ENCODE measurements around the gene SH3RF1.

The SH3RF1 gene

DNA sequence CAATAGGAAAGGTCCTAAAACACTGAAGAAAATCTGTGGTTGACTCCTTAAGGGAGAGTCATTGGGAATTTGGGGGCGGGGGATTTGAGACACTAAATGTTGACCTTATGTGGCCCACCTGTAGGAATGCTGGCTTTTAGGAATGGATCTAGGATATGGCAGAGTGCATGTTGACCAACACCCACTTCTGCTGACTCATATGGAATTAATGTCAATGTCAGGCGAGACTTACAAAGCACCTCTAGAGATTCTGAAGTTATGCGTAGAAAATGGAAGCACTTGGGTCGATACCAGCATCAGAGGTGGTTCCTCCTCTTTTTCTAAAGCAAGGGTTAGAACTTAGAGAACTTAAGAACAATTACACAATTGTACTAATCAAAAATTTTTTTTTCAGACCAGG lies 160.1 kb downstream of the SH3RF1 start:
- DNase-seq (ENCODE audit: extremely low read depth, low read depth): no peak
- TF ChIP-seq, protein P1, sequence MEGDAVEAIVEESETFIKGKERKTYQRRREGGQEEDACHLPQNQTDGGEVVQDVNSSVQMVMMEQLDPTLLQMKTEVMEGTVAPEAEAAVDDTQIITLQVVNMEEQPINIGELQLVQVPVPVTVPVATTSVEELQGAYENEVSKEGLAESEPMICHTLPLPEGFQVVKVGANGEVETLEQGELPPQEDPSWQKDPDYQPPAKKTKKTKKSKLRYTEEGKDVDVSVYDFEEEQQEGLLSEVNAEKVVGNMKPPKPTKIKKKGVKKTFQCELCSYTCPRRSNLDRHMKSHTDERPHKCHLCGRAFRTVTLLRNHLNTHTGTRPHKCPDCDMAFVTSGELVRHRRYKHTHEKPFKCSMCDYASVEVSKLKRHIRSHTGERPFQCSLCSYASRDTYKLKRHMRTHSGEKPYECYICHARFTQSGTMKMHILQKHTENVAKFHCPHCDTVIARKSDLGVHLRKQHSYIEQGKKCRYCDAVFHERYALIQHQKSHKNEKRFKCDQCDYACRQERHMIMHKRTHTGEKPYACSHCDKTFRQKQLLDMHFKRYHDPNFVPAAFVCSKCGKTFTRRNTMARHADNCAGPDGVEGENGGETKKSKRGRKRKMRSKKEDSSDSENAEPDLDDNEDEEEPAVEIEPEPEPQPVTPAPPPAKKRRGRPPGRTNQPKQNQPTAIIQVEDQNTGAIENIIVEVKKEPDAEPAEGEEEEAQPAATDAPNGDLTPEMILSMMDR (IDR thresholded peaks at IDR 0.05; ENCODE audit: low read depth, low read length): no peak

GRCh38 chr4:169109035-169109675 lies 161.6 kb downstream of the SH3RF1 start:
- no peak for DNase-seq (ENCODE audit: extremely low read depth, low read depth)
- TF ChIP-seq, protein P1 (IDR thresholded peaks at IDR 0.05; ENCODE audit: low read depth, low read length): no peak

DNA sequence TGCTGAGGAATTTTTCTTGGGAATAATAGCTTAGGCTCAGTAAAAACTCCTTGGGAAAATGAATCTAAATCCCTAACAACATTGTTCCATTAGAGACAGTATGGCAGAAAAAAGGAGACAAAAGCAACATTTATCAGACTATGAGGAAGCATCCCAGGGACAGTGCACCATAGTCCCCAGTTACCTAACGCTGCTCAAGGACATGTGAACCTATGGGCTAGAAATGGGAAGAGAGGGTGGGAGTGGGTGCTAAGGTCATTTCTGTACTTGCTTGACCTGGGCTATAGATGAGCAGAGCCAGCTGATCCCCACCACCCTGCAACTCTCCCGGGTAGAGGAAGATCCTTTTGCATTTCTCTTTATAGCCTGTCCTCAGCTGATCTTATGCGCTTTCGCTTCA lies 162.5 kb downstream of the SH3RF1 start:
- no peak for DNase-seq (ENCODE audit: extremely low read depth, low read depth)
- TF ChIP-seq, protein P1 (IDR thresholded peaks at IDR 0.05; ENCODE audit: low read depth, low read length): no peak

DNA sequence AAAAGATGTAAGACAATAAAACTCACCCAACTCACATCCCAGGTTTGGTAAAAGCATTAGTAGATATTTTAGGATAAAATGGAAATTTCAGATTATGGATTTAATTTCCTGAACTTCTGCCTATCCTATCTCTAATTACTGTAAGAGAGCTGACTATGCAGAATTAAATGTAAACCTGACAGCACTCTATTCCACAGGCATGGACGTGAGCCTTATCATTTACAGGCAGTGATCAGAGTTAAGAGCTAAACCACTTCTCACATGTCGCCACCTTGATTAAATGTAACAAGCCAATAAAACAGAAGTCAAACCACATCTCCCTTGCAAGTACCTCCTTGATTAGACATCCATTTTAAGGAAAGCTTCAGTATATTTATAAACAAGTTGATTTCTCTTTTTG lies 163.2 kb downstream of the SH3RF1 start:
- DNase-seq (ENCODE audit: extremely low read depth, low read depth): no peak
- TF ChIP-seq, protein P1 (IDR thresholded peaks at IDR 0.05; ENCODE audit: low read depth, low read length): no peak

DNA sequence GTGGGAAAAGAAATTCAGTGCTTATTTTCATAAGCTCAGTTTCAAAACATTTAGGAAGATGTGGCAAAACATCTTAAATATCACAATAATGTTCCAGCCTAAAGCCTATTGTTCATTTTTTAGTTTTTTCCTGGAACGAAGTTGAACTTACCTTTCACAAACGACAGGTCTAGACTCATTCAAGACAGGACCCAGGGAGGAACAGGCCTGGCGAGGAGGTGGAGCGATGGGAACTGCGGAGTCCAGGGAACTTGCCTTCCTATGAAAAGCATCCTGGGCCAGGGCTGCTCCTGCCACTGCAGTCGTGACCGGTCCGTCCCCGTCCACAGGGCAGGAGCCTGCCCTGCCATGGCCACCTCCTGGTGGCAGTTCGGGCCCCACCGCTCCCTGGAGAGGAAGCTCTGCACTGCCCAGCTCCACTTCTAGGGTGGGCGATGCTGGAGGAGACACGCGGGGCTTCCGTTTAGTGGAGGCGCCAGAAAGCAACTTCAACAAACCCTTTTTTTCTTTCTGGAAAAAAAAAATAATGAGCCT lies 164.0 kb downstream of the SH3RF1 start:
- TF ChIP-seq, protein P1 (IDR thresholded peaks at IDR 0.05; ENCODE audit: low read depth, low read length): no peak
- no peak for DNase-seq (ENCODE audit: extremely low read depth, low read depth)

GRCh38 chr4:169105620-169106019 lies 165.1 kb downstream of the SH3RF1 start:
- TF ChIP-seq, protein P1 (IDR thresholded peaks at IDR 0.05; ENCODE audit: low read depth, low read length): no peak
- no peak for DNase-seq (ENCODE audit: extremely low read depth, low read depth)

DNA sequence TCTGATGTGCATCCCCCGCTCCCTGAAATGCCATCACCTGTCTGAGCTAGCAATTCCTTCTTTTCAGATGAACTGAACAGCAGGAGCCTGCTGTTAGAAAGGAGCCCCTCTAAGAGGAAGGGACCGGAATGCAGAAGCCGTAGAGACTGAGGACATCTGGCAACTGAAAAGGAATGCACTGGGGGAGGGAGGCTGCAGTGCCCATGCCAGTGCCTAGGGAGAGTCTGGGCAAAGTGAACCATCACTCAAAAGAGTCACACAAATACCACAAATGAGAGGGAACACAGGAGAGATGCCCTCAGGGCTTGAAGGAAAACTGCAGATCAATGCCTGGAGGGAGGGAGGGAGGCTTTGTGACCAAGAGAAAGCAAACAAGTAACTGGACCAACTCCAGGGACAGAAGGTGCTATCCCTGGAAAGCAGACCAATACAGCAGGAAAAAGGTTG lies 166.8 kb downstream of the SH3RF1 start:
- no peak for DNase-seq (ENCODE audit: extremely low read depth, low read depth)

More for the DNA sequence above, 166.8 kb downstream of the SH3RF1 start:
- TF ChIP-seq, protein P1 (IDR thresholded peaks at IDR 0.05; ENCODE audit: low read depth, low read length): no peak
